ENCODE results near the gene CA10. TPM values are rescaled to one million over a fixed set of nuclear protein-coding genes. Genes with fewer than 3 reads are reported as not detected.

Gene CA10
- total RNA-seq, 2 donors from 2014 or later, result not detected

DNA sequence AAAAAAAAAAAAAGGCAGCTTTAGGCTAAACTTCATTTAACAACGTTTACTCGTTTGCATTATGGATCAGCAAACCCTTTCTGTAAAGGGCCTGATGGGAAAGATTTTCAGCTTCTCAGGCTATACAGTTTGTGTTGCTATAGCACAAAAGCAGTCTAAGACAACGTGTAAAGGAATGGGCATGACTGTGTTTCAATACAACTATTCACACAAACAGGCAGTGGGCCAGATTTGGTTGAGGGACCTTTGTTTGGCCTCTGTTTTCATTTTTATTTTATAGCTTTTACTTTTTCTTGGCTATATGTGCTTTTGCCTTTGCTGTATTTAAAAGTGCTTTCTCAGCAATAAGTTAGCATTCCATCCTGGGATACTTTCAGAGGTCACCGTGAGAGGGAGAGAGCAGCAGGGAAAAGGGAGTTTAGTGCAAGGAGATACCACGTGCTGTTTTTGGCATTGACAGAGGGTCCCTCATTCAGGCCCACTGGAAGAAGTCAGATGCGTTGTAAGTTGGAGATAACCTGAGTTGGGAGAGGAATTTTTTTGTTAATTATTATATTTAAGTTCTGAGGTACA is 562.6 kb downstream of the CA10 start:
- Histone ChIP-seq H3K4me1 (no peaks in the 10 kb centered on the region), H3K4me3 (no peak overlapping the region), H3K36me3 (no peaks in the 10 kb centered on the region), H3K9me3 (no peaks in the 10 kb centered on the region), H3K27ac (no peak overlapping the region), H3K27me3 (no peaks in the 10 kb centered on the region)
- DNase-seq (ENCODE audit: low spot score), result no peak
- TF ChIP-seq, protein P1, sequence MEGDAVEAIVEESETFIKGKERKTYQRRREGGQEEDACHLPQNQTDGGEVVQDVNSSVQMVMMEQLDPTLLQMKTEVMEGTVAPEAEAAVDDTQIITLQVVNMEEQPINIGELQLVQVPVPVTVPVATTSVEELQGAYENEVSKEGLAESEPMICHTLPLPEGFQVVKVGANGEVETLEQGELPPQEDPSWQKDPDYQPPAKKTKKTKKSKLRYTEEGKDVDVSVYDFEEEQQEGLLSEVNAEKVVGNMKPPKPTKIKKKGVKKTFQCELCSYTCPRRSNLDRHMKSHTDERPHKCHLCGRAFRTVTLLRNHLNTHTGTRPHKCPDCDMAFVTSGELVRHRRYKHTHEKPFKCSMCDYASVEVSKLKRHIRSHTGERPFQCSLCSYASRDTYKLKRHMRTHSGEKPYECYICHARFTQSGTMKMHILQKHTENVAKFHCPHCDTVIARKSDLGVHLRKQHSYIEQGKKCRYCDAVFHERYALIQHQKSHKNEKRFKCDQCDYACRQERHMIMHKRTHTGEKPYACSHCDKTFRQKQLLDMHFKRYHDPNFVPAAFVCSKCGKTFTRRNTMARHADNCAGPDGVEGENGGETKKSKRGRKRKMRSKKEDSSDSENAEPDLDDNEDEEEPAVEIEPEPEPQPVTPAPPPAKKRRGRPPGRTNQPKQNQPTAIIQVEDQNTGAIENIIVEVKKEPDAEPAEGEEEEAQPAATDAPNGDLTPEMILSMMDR (IDR thresholded peaks at IDR 0.05), result no peak

DNA sequence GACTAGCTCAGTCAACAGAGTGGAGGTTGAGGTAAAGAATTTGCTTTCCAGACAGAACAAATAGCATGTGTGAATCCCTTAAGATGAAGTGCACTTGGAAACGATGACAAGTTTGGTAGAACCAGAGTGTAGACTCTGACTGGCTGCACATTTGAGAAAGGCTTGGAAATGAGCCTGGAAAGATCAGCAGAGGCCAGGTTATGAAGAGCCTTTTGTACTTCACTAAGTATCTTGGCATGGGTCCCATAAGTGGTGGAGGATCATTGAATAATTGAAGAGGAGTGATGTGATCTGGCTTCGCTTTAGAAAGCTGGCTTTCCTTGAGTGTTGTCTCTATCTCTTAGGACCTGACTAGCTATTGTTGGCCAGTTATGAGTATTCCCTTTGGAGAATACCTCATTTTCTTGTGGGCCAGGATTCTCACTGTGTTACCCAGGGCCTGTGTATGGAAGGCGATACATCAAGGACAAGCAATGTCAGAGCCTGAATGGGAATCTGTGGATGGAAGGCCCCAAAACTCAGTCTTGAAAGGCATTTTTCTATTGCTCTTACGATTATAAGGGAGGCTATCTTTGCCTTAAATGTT is 568.4 kb downstream of the CA10 start:
- TF ChIP-seq, protein P1 (IDR thresholded peaks at IDR 0.05), result no peak
- no peak for DNase-seq (ENCODE audit: low spot score)

DNA sequence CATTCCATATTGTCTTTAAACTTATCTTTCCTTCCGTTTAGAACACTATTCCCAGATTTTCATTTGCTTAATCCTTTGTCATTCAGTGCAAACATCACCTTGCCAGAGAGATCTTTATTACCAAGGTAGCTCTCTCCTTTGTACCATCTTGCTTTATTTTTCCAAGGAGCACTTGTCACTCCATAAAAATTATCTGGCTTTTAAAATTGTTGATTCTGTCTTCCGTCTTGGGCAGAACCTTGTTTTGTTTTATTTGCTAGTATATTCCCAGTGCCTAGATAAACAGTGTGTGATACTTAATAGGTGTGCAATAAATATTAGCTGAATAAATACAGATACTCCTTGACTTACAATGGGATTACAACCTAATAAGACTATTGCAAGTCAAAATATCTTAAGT is 570.5 kb downstream of the CA10 start:
- H3K9me3 ChIP-seq, result peaks cover 0 to 11% of the 10 kb centered on the region in 2 donors
- H3K27me3 ChIP-seq, result no peaks in the 10 kb centered on the region
- TF ChIP-seq, protein P1 (IDR thresholded peaks at IDR 0.05), result no peak
- no peak for DNase-seq (ENCODE audit: low spot score)
- no peak overlapping the region for H3K27ac ChIP-seq
- no peaks in the 10 kb centered on the region for H3K36me3 ChIP-seq
- no peak overlapping the region for H3K4me3 ChIP-seq
- no peaks in the 10 kb centered on the region for H3K4me1 ChIP-seq

More for the DNA sequence above, 568.4 kb downstream of the CA10 start:
- no peaks in the 10 kb centered on the region for H3K36me3 ChIP-seq
- H3K27me3 ChIP-seq, result no peaks in the 10 kb centered on the region
- no peak overlapping the region for H3K4me3 ChIP-seq
- peaks cover 0 to 11% of the 10 kb centered on the region in 2 donors for H3K9me3 ChIP-seq
- no peaks in the 10 kb centered on the region for H3K4me1 ChIP-seq
- no peak overlapping the region for H3K27ac ChIP-seq

DNA sequence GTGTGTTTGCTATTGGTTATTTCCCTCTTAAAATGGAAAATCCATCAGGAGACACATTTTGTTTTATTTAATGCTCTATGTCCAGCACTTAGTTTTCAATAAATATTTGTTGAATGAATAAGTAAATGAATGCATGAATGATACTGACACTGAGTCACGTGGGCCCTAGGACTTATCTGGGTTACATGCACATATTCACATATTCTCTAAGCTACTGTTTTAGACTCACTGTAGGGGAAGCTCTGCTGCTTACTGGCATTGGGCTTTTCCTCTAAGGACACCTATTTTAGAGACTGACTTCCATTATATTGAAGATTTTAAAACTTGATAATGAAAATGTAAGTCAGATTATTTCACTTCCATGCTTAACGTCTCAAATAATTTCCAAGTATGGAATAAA is 571.0 kb downstream of the CA10 start:
- no peak for DNase-seq (ENCODE audit: low spot score)
- no peaks in the 10 kb centered on the region for H3K4me1 ChIP-seq

DNA sequence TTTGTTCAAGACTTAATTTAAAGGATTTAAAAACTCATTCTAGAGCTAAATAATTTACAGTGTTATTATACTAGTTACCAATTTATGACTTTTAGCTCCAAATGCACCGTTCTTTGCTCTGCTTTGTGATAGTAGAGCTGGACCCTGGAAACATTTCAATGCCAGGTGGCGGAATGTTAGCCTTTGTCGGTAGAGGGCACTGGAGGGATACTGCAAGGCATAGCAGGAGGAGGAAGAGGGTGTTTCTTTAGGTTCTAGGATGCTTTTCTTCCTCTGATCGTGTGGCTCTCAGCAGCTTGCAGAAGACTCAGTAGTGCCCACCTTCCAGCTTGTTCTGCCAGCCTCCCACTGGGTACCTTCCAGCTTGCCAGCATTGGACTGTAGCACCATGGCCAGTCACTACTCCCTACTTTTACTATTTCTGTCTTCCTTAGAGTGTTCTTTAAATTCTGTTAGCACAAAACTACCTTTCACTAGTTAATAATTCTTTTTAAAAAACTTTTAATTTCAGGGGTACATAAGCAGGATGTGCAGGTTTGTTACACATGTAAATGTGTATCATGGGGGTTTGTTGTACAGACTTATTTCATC is 572.9 kb downstream of the CA10 start:
- TF ChIP-seq, protein P1 (IDR thresholded peaks at IDR 0.05), result peak in 1 of 2 donors; percentile 62
- Histone ChIP-seq H3K27ac (no peak overlapping the region), H3K36me3 (no peaks in the 10 kb centered on the region), H3K27me3 (no peaks in the 10 kb centered on the region), H3K9me3 (peaks cover 0 to 11% of the 10 kb centered on the region in 2 donors), H3K4me3 (no peak overlapping the region), H3K4me1 (no peaks in the 10 kb centered on the region)
- no peak for DNase-seq (ENCODE audit: low spot score)

More for the DNA sequence above, 571.0 kb downstream of the CA10 start:
- Histone ChIP-seq H3K27me3 (no peaks in the 10 kb centered on the region), H3K36me3 (no peaks in the 10 kb centered on the region), H3K27ac (no peak overlapping the region), H3K9me3 (peaks cover 0 to 11% of the 10 kb centered on the region in 2 donors), H3K4me3 (no peak overlapping the region)
- TF ChIP-seq, protein P1 (IDR thresholded peaks at IDR 0.05), result no peak
